Stimulated activated CD8-positive, alpha-beta memory T cell treated with anti-CD3 and anti-CD28 coated beads, Interleukin-4, amount 100 ng/mL, for 1 hour (primary cell): Measurements from ENCODE around the gene HERPUD2.
"Not testable (repeated sequence)": the region's sequence is repeated elsewhere in the genome, so short reads cannot be mapped to it uniquely, and the experiment has no call there.

ENCODE experiments used
- DNase-seq, 2 donors: peaks; one replicate each; pipeline ENCODE4 v3.0.0-alpha.2; 2020; ENCODE audit warnings: low read depth in 2 of 2, low spot score in 1 of 2

HERPUD2 gene

GRCh38 chr7:35680403-35681013, 14.4 kb downstream of the HERPUD2 start:
- no peak for DNase-seq

DNA sequence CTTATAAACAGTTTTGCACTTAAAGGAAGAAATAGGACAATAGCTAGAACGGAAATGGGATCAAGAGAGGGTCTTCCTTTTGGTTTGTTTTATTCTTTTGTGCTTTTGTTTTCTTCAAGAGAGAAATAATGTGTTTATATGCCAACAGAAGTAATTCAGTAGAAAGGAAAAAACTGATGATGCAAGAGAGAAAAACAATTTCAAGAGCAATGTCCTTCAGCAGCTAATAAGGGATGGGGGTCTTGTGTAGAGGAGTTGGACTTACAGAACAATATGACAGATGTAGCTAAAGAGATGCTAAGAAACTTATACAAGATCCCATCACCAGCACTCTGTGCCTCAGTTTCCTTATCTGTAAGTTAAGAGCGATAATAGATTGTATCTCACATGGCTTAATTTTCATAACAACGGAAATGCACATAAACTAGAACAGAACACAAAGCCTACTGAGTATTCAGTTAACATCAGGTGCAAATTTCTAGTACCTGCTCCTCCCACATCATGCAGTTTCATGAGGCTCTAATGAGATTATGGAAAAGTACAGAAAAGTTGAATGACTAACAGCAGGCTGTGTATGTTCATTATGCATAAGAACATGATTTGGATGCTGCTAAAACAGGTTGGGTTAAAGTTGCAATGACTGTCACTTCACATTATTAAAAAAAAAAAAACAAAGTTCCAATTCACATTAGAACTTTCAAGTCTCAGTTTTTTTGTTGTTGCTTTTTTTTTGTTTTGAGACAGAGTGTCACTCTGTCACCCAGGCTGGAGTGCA, 17.2 kb downstream of the HERPUD2 start:
- no peak for DNase-seq

DNA sequence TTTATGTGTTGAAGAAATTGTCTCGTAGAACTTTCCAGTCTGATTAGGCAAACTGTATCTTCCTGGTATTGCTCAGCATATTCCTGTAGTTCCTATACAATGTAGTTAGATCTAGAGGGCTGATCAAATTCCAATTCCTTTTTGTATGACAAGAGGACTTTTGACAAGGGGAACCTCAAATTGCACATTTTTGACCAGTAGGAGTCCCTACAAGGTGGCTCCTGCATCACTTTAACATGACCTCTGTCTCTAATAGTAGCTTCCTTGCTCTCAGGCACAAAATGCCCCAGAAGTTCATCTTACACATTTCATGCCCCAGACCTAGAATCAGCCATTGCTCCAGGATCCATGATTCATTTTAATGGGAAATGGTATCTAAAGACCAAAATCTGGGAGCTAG, 18.7 kb downstream of the HERPUD2 start:
- no peak for DNase-seq

DNA sequence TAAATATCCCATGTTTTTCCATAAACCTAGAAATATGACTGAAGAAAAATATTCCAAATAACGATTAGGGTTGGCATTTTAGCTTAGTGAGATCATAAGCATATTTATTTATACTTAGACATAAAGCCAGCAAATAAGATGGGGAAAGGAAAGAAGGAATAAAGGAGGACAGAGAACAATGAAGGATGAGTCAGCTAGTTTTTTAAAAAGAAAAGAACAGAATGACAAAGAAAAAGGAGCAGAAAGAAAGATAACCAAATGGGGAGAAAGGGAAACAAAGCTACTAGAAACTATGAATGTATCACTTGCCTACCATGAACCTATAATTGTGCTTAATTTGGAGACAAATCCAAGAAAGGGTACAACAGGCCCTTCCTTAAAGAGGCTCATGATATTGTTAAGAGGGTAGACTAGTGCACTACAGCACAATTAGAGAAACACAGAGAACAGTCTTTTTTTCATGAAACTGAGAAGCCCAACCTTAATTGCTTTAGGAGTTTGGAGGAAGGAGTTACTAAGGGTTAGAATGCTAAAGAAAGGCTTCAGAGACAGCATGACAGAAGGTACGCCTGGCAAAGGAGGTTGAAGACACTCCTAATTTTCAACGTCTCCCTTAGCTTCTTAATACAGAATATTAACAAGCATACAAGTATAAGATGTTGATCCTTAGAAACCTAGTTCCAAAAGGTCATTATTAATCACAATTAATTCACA, 23.9 kb downstream of the HERPUD2 start:
- DNase-seq = no peak

GRCh38 chr7:35660411-35660810, 34.5 kb downstream of the HERPUD2 start:
- DNase-seq = not testable (repeated sequence)

DNA sequence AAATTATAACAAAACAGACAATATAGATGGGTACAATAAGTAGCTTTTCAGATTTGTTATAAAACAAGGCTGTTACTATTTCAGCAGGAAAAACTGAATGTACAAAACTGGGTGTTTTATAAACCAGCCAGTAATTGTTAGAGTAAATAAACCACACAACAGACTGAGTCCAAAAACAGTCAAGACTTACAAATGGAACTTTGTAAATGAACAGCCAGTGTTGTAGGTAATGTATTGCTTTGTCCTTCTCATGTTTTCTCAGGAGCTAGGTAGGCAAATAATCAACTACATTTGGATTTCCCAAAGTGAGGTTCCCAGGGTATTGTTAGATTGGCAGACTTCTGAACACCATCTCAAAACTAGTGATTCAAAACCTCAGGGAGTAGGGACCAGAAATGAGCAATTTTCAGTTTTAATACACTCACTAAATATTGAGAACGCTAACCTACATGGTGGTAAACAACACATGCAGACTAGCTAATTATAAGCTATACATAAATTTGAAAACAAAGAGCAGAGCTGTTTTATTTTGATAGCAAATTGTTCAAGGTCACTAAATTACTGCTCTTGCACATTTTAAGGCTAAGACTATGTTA, 36.2 kb downstream of the HERPUD2 start:
- no peak for DNase-seq

GRCh38 chr7:35657125-35657524, 37.8 kb downstream of the HERPUD2 start:
- DNase-seq = no peak

- not testable (repeated sequence) for DNase-seq
Observed at GRCh38 chr7:35654558-35654957, 40.4 kb downstream of the HERPUD2 start.

GRCh38 chr7:35652124-35652523, 42.8 kb downstream of the HERPUD2 start:
- DNase-seq = no peak

DNA sequence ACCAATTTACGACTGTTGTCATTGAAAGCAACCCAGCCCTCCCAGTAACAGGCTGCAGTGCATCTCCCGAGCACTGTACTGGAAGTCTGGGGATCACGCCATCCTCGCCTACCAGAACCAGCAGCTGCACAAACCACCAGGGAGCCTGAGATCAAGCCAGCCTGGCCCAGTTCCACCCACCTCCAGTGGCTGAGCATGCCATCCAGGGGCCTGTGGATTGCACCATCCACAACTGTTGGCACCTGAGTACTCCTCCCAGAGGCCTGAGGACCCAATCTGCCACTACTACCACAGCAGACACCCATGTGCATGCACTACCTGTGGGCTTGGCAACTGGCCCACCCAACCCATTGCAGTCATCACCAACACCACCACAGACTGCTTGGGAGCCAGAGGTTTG, 44.2 kb downstream of the HERPUD2 start:
- no peak for DNase-seq

- no peak for DNase-seq
Observed at GRCh38 chr7:35649711-35650110, 45.2 kb downstream of the HERPUD2 start.

DNA sequence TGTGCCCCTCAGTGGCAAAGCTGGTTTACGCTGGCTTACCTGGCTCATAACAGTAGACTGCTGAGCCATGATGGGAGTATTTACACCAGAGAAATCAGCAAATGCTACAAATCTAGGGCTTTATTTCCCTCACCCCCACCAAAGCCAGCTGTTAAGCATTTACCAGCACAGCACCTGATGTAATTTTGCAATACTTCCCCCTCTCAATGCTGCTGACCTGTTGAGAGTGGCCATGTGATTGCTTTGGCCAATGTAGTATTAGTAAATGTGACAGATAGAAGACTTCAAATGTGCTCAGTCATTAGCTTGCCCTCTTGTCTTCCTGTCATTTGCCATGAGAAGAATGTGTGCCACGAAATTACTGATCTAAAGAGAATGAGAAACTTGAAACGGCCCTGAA, 46.6 kb downstream of the HERPUD2 start:
- no peak for DNase-seq

- DNase-seq = no peak
Observed at GRCh38 chr7:35647171-35647574, 47.8 kb downstream of the HERPUD2 start.

DNA sequence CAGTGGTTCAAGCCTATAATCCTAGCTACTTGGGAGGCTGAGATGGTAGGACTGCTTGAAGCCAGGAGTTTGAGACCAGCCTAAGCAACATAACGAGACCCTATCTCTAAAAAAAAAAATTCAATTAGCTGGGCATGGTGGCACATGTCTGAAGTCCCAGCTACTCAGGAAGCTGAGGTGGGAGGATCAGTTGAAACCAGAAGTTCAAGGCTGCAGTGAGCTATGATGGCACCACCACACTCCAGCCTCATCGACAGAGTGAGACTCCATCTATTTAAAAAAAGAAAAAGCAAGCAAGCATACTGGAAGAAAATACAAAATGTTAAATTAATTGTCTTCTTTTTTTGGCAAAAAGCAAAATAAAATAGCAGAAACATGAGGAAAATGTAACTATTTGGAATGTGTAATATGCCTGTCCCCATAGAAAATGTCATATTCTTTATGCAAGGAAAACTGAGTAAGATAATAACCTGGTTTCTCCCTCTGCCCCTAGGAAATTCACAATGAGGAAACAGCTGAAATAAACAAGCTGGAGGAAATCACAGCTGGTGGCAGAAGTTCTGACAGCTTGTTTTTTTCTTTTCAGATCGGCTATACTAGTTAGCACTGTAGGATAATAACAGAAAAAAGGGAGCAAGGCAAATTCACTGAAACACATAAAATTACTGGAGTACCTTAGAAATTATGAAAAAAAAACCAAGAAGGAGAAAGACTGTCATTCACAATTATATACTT, 48.5 kb downstream of the HERPUD2 start:
- no peak for DNase-seq

- no peak for DNase-seq
Observed at GRCh38 chr7:35645691-35646090, 49.2 kb downstream of the HERPUD2 start.

GRCh38 chr7:35630024-35630972, 64.6 kb downstream of the HERPUD2 start:
- DNase-seq = no peak

DNA sequence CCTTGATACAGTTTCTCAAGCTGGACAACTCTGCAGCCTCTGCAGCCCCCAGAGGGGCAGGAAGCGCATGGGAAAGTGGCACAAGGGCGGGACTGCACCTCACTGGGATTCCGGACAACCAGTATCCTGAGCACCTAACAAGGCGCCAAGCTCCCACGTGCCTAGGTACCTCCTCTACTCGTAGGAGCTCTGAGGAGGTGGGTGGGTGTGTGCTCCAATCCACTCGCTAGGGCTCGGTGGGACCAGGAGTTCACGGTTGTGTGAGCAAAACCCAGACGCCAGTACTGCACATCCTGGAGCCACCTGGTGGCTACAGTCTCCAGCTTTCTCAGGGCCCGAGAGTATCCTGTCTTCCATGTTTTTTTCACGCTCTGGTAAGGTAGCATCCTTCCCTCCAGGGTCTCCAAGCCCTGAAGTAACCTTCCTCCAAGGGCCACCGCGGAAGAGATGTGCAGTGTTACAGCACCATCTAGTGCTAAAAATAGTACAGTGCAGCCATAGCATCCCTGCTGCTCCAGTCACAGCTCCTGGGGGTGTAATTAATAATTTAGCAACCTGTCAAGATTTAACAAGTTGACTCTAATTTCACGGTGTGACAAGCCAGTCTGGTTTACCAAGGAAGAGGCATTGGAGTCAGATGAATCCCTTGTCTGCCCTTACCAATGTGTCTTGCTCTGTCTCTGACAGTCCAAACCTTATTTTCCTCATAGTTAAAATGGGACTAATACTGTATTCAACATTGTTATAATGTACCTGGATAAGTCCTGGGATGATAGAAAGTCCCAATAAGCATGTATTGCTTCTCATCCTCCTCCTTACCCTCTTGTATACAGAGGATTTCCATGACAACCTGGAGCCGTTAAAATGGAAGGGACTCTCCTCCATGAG, 70.4 kb downstream of the HERPUD2 start:
- DNase-seq = peak in 1 of 2 donors; percentile 3

GRCh38 chr7:35623381-35623780, 71.6 kb downstream of the HERPUD2 start:
- DNase-seq = no peak

- DNase-seq = no peak
Observed at GRCh38 chr7:35619863-35620262, 75.1 kb downstream of the HERPUD2 start.
